ENCODE data around the gene TSPAN18. TPM values are rescaled to one million over a fixed set of nuclear protein-coding genes. Genes with fewer than 3 reads are reported as not detected.

Gene TSPAN18
- total and polyA plus RNA-seq, 4 experiments from 2014 or later: 7.3 to 48.6 (median 18.2) TPM

DNA sequence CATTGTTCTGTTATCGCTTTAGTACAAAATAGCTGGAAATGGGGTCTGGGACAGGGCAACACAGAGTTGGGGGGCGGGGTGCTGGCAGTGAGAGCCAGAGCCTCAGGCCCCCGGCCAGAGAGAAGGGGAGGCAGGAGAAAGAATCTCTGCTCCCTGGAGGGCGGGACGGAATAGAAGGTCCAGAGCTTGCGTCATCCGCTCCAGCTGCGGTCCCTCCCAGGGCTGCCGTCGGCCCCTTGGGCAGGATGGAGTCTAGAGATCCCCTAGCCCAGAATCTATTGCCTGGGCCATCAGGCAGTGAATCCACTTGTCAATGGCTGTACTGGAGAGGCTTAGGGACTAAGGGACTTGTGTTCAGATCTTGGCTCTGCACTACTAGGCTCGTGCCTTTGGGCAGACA lies 218.9 kb downstream of the TSPAN18 start:
- no peaks in the 10 kb centered on the region for H3K36me3 Mint-ChIP-seq
- intact Hi-C loops (cut with micrococcal nuclease): no loop called here
- H3K4me3 ChIP-seq (ENCODE audit: low read length in 2 of 2): no peak overlapping the region
- H3K4me1 ChIP-seq (ENCODE audit: insufficient read depth, low read length): peaks cover 11% of the 10 kb centered on the region
- CTCF ChIA-PET (ENCODE audit: partially characterized antibody): interaction anchor here (1.1 to 5.5 kb wide), 5 partner anchors 9 to 158 kb away, joined by 3 to 80 read pairs (median 24); no protein-coding TSS in a partner anchor
- H3K27ac ChIP-seq (ENCODE audit: low read depth, low read length): no peak overlapping the region
- no peak for DNase-seq
- POLR2A ChIA-PET (ENCODE audit: partially characterized antibody): interaction anchor here (2.2 kb wide), 1 partner anchor 9 kb away, joined by 5 read pairs; no protein-coding TSS in a partner anchor
- no peaks in the 10 kb centered on the region for H3K27me3 ChIP-seq (ENCODE audit: insufficient read depth, low read length)
- H3K27ac Mint-ChIP-seq: no peak overlapping the region
- H3K9me3 ChIP-seq (ENCODE audit: control insufficient read depth in 1 of 2, low read length in 2 of 2): no peaks in the 10 kb centered on the region
- H3K9me3 Mint-ChIP-seq: no peaks in the 10 kb centered on the region
- no peaks in the 10 kb centered on the region for H3K36me3 ChIP-seq (ENCODE audit: insufficient read depth, low read length)
- peaks cover 7 to 30% (median 11%) of the 10 kb centered on the region in 4 donors for H3K4me1 Mint-ChIP-seq
- H3K4me3 Mint-ChIP-seq: no peak overlapping the region
- no peaks in the 10 kb centered on the region for H3K27me3 Mint-ChIP-seq

DNA sequence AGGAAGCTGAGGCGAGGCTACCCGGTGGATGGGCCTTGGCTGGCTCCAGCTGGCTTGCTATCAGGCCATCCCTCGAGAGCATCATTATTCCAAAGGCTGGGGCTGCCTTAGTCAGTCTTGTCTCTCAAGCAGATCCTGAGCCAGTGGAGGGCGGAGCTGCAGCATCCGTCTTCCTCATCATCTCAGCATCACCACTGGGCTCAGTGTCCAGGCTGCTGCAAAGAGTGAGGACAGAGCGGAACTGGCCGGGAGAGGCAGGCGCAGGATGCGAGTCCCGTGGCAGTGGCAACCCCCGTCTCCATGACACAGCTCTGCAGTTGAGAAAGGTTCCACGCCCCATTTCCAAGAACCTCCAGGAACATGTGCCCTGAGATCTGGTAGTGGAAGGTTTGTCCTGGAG lies 219.5 kb downstream of the TSPAN18 start:
- intact Hi-C loops (cut with micrococcal nuclease): no loop called here
- H3K4me3 ChIP-seq (ENCODE audit: low read length in 2 of 2): no peak overlapping the region
- no peaks in the 10 kb centered on the region for H3K9me3 ChIP-seq (ENCODE audit: control insufficient read depth in 1 of 2, low read length in 2 of 2)
- H3K36me3 Mint-ChIP-seq: no peaks in the 10 kb centered on the region
- H3K27me3 ChIP-seq (ENCODE audit: insufficient read depth, low read length): no peaks in the 10 kb centered on the region
- H3K36me3 ChIP-seq (ENCODE audit: insufficient read depth, low read length): no peaks in the 10 kb centered on the region
- CTCF ChIA-PET (ENCODE audit: partially characterized antibody): interaction anchor here (1.1 to 5.5 kb wide), 5 partner anchors 9 to 157 kb away, joined by 3 to 80 read pairs (median 24); no protein-coding TSS in a partner anchor
- no peak overlapping the region for H3K27ac ChIP-seq (ENCODE audit: low read depth, low read length)
- H3K27ac Mint-ChIP-seq: peak overlapping the region in 1 of 7 donors; percentile 47
- DNase-seq: no peak
- no peak overlapping the region for H3K4me3 Mint-ChIP-seq
- POLR2A ChIA-PET (ENCODE audit: partially characterized antibody): interaction anchor here (2.2 kb wide), 1 partner anchor 10 kb away, joined by 5 read pairs; no protein-coding TSS in a partner anchor
- no peaks in the 10 kb centered on the region for H3K27me3 Mint-ChIP-seq
- no peaks in the 10 kb centered on the region for H3K9me3 Mint-ChIP-seq
- peaks cover 14% of the 10 kb centered on the region for H3K4me1 ChIP-seq (ENCODE audit: insufficient read depth, low read length)
- peaks cover 7 to 33% (median 12%) of the 10 kb centered on the region in 4 donors for H3K4me1 Mint-ChIP-seq

DNA sequence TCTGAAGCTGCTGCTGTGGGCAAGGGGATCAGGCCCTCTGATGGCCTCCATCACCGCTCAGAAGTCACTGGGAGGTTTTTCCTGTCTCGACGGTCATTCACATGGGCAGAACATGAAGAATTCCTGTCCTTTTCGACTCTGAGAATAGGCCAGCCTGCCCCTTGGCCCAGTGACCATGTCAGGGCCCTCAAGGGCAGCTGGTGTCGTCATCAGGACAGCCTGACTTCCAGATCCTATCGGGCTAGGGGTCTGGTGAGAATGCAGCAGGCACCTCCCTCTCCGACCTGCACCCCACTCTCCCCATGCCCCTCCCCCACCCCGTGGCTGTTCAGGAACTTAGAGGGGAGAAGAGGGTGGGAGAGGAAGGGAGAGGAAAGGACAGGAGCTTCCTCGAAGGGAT lies 220.4 kb downstream of the TSPAN18 start:
- no peaks in the 10 kb centered on the region for H3K36me3 ChIP-seq (ENCODE audit: insufficient read depth, low read length)
- intact Hi-C loops (cut with micrococcal nuclease): no loop called here
- no peaks in the 10 kb centered on the region for H3K36me3 Mint-ChIP-seq
- no peaks in the 10 kb centered on the region for H3K27me3 ChIP-seq (ENCODE audit: insufficient read depth, low read length)
- no peaks in the 10 kb centered on the region for H3K9me3 ChIP-seq (ENCODE audit: control insufficient read depth in 1 of 2, low read length in 2 of 2)
- peaks cover 14% of the 10 kb centered on the region for H3K4me1 ChIP-seq (ENCODE audit: insufficient read depth, low read length)
- POLR2A ChIA-PET (ENCODE audit: partially characterized antibody): interaction anchor here (2.2 kb wide), 1 partner anchor 10 kb away, joined by 5 read pairs; no protein-coding TSS in a partner anchor
- peaks cover 6 to 34% (median 12%) of the 10 kb centered on the region in 4 donors for H3K4me1 Mint-ChIP-seq
- no peak overlapping the region for H3K4me3 ChIP-seq (ENCODE audit: low read length in 2 of 2)
- peak overlapping the region in 2 of 8 donors; percentile 21 to 39 for H3K4me3 Mint-ChIP-seq
- CTCF ChIA-PET (ENCODE audit: partially characterized antibody): interaction anchor here (0.8 to 5.5 kb wide), 5 partner anchors 10 to 163 kb away, joined by 3 to 80 read pairs (median 6); no protein-coding TSS in a partner anchor
- no peak overlapping the region for H3K27ac ChIP-seq (ENCODE audit: low read depth, low read length)
- H3K9me3 Mint-ChIP-seq: no peaks in the 10 kb centered on the region
- H3K27ac Mint-ChIP-seq: peak overlapping the region in 1 of 7 donors; percentile 77
- H3K27me3 Mint-ChIP-seq: no peaks in the 10 kb centered on the region
- DNase-seq: no peak

DNA sequence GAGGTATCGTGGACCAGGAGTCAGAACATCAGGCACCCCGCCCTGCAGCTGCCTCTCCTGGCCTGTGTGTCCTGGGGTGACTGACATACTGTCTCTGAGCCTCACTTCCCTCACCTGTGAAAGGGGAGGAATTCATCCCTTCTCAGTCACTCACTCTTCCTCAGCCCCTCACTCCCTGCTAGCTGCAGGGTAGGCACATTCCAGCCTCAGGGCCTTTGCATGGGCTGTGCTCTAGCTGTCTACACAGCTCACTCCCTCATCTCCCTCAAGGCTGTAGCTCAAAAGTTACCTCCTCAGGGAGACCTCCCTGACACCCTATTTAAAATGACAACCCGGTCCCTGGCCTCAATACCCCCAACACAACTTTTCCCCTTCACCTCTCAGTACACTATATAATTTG lies 221.4 kb downstream of the TSPAN18 start:
- Mint-ChIP-seq H3K27ac (peak overlapping the region in 3 of 7 donors; percentile 6 to 58 (median 31)), H3K9me3 (no peaks in the 10 kb centered on the region), H3K27me3 (no peaks in the 10 kb centered on the region), H3K36me3 (no peaks in the 10 kb centered on the region), H3K4me3 (peak overlapping the region in 6 of 8 donors; percentile 6 to 79 (median 40)), H3K4me1 (peaks cover 4 to 24% (median 11%) of the 10 kb centered on the region in 4 donors)
- Histone ChIP-seq H3K27me3 (ENCODE audit: insufficient read depth, low read length) (no peaks in the 10 kb centered on the region), H3K36me3 (ENCODE audit: insufficient read depth, low read length) (no peaks in the 10 kb centered on the region), H3K9me3 (ENCODE audit: control insufficient read depth in 1 of 2, low read length in 2 of 2) (no peaks in the 10 kb centered on the region), H3K4me1 (ENCODE audit: insufficient read depth, low read length) (peaks cover 9% of the 10 kb centered on the region), H3K27ac (ENCODE audit: low read depth, low read length) (no peak overlapping the region), H3K4me3 (ENCODE audit: low read length in 2 of 2) (no peak overlapping the region)
- ChIA-PET CTCF (ENCODE audit: partially characterized antibody) (interaction anchor here (0.8 to 5.5 kb wide), 7 partner anchors 11 to 155 kb away, joined by 3 to 80 read pairs (median 6); no protein-coding TSS in a partner anchor), POLR2A (ENCODE audit: partially characterized antibody) (no interaction called here)
- DNase-seq: no peak
- intact Hi-C loops (cut with micrococcal nuclease): no loop called here

DNA sequence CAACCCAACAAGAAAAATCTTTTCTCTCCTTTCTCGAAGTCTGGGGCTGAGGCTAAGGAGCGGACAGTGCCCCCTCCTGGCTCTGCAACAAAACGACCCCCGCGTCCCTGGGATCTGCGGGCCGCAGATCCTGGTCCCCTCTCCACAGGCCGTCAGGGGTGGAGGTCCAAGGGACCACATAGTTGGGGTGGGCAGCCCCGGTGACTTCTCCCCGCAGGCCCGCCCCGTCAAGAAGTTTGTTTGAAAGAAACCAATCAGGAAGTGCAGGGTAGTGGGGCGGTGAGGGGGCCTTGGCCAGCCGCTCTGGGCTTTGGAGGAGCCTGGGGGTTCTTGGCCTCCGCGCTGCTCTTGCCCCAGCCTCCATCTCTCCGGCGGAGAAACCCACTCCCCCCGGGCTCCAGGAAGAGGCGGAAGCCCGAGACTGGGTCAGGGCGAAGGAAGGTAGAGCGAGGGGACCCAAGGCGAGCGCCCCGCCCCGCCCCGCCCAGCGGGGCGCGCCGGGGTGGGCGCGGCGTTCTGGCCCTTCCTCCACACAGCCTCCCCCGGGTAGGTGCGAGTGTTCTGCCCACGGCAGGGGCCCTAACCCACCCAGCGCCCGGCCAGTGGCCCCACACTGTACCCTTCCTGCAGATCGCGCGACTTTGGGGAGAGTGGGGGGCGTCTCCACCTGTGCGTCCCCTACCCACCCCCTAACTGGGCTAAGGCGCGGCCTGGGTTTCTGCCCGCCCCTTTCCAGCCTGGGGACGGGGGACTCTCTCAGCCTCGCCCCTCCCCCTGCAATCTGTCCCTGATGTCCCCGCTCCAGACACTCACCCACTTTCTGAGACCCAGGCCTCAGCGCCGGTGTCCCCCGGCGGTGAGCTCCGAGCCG lies 222.6 kb downstream of the TSPAN18 start:
- no peaks in the 10 kb centered on the region for H3K27me3 Mint-ChIP-seq
- ChIA-PET CTCF (ENCODE audit: partially characterized antibody) (interaction anchor here (1.0 to 5.5 kb wide), 11 partner anchors 9 to 155 kb away, joined by 3 to 80 read pairs (median 7); no protein-coding TSS in a partner anchor), POLR2A (ENCODE audit: partially characterized antibody) (interaction anchor here (0.9 to 1.7 kb wide), 4 partner anchors 31 to 153 kb away, joined by 3 to 11 read pairs (median 6); no protein-coding TSS in a partner anchor)
- peak overlapping the region; percentile 26 for H3K27ac ChIP-seq (ENCODE audit: low read depth, low read length)
- peak overlapping the region in 5 of 7 donors; percentile 53 to 80 (median 70) for H3K27ac Mint-ChIP-seq
- H3K27me3 ChIP-seq (ENCODE audit: insufficient read depth, low read length): no peaks in the 10 kb centered on the region
- peaks cover 0 to 14% (median 3%) of the 10 kb centered on the region in 4 donors for H3K4me1 Mint-ChIP-seq
- no peaks in the 10 kb centered on the region for H3K9me3 Mint-ChIP-seq
- peak overlapping the region; percentile 36 to 59 for H3K4me3 ChIP-seq (ENCODE audit: low read length in 2 of 2)
- H3K4me3 Mint-ChIP-seq: peak overlapping the region; percentile 76 to 88 (median 82)
- H3K36me3 ChIP-seq (ENCODE audit: insufficient read depth, low read length): no peaks in the 10 kb centered on the region
- H3K36me3 Mint-ChIP-seq: no peaks in the 10 kb centered on the region
- no peaks in the 10 kb centered on the region for H3K9me3 ChIP-seq (ENCODE audit: control insufficient read depth in 1 of 2, low read length in 2 of 2)
- peaks cover 3% of the 10 kb centered on the region for H3K4me1 ChIP-seq (ENCODE audit: insufficient read depth, low read length)
- DNase-seq: peak in 4 of 5 donors; percentile 17 to 29 (median 22)
- intact Hi-C loops (cut with micrococcal nuclease): loop anchor here (5.0 kb wide), 2 partner anchors 128 to 153 kb away; no protein-coding TSS in a partner anchor

DNA sequence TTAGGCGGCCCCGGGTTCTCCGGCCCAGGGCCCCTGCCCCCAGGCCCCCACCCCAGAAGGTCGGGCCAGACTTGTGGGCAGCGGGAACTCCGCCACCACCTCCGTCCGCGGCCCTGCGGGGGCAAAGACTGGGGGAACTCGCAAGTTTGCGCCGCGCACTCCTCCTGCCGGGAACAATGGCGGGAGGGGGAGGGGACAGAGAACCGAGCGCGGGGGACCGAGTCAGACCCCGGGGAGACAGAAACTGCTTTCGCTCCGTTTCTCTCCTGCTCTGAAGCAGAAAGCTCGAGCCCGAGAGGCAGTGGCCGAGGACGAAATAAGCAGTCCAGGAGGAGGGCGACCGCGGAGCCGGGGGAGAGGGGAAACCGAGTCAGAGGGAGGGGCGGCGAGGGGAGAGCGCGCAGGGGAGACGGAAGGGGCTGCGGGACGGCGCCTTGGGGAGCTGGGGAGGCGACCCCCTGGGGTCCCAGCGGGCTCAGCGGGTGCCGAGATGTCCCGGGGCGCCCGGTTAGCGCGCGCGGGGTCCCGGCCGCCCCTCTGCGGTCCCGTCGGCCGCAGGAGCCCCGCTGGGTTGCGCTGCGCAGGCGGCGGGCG lies 223.4 kb downstream of the TSPAN18 start:
- peak in 2 of 5 donors; percentile 26 to 28 for DNase-seq
- Histone ChIP-seq H3K36me3 (ENCODE audit: insufficient read depth, low read length) (no peaks in the 10 kb centered on the region), H3K27ac (ENCODE audit: low read depth, low read length) (peak overlapping the region; percentile 26), H3K27me3 (ENCODE audit: insufficient read depth, low read length) (no peaks in the 10 kb centered on the region), H3K4me1 (ENCODE audit: insufficient read depth, low read length) (peaks cover 3% of the 10 kb centered on the region), H3K4me3 (ENCODE audit: low read length in 2 of 2) (peak overlapping the region; percentile 36 to 59), H3K9me3 (ENCODE audit: control insufficient read depth in 1 of 2, low read length in 2 of 2) (no peaks in the 10 kb centered on the region)
- peaks cover 0 to 14% (median 3%) of the 10 kb centered on the region in 4 donors for H3K4me1 Mint-ChIP-seq
- no peaks in the 10 kb centered on the region for H3K36me3 Mint-ChIP-seq
- H3K27me3 Mint-ChIP-seq: no peaks in the 10 kb centered on the region
- POLR2A ChIA-PET (ENCODE audit: partially characterized antibody): interaction anchor here (0.8 to 1.7 kb wide), 6 partner anchors 14 to 200 kb away, joined by 3 to 11 read pairs (median 4); no protein-coding TSS in a partner anchor
- H3K4me3 Mint-ChIP-seq: peak overlapping the region; percentile 63 to 87 (median 79)
- CTCF ChIA-PET (ENCODE audit: partially characterized antibody): interaction anchor here (1.0 to 1.4 kb wide), 9 partner anchors 9 to 154 kb away, joined by 3 to 14 read pairs (median 5); no protein-coding TSS in a partner anchor
- intact Hi-C loops (cut with micrococcal nuclease): loop anchor here (5.0 kb wide), 2 partner anchors 127 to 152 kb away; no protein-coding TSS in a partner anchor
- no peaks in the 10 kb centered on the region for H3K9me3 Mint-ChIP-seq
- H3K27ac Mint-ChIP-seq: peak overlapping the region in 1 of 7 donors; percentile 61
